Upper lobe of right lung (tissue), 1 donor: Measurements from ENCODE around the gene LANCL2. TPM values are rescaled to one million over a fixed set of nuclear protein-coding genes. Genes with fewer than 3 reads are reported as not detected.

ENCODE experiments used
- ATAC-seq: fragments of 200-7000 bp; cut with Tn5 transposase; one replicate; pipeline ENCODE4 v1.9.1; 2020; ENCODE audit warnings: mild to moderate bottlenecking, moderate library complexity
- DNase-seq: peaks from one replicate; pipeline ENCODE4 v3.0.0-alpha.2; 2020
- H3K27ac ChIP-seq: fragments of 200-600 bp; one replicate; pipeline ENCODE4 v1.8.0; 2022
- H3K27me3 ChIP-seq: fragments of 200-600 bp; one replicate; pipeline ENCODE4 v1.8.0; 2022; ENCODE audit warnings: mild to moderate bottlenecking
- H3K36me3 ChIP-seq: fragments of 200-600 bp; one replicate; pipeline ENCODE4 v1.8.0; 2022
- H3K4me1 ChIP-seq: fragments of 200-600 bp; one replicate; pipeline ENCODE4 v1.8.0; 2022
- H3K4me3 ChIP-seq: fragments of 200-600 bp; one replicate; pipeline ENCODE4 v1.8.0; 2022; ENCODE audit warnings: mild to moderate bottlenecking
- H3K9me3 ChIP-seq: fragments of 200-600 bp; one replicate; pipeline ENCODE4 v1.8.0; 2022
- intact Hi-C: fragments of 100-400 bp; cut with DNase I; formaldehyde crosslinking; loops from one replicate; pipeline ENCODE4 v1.11.0; 2022
- total RNA-seq: library from RNA; stranded (reverse); fragmentation: NEBNext Ultra II Directional; extraction: Animal tissue kit (Norgen Biotek cat#: 25700); gene quantifications from one replicate; pipeline ENCODE4 v1.2.1, GENCODE V29; 2021
- TF ChIP-seq, protein P1 (sequence below): fragments of 200-600 bp; IDR thresholded peaks from one replicate; pipeline ENCODE4 v1.8.0; 2022; ENCODE audit warnings: antibody characterized with exemption
- donor health status: DM: no; HTN: yes; CAD: no; lungs with severe emphysema.

Gene LANCL2
- total RNA-seq, 1 donor from 2014 or later = 6.5 TPM

DNA sequence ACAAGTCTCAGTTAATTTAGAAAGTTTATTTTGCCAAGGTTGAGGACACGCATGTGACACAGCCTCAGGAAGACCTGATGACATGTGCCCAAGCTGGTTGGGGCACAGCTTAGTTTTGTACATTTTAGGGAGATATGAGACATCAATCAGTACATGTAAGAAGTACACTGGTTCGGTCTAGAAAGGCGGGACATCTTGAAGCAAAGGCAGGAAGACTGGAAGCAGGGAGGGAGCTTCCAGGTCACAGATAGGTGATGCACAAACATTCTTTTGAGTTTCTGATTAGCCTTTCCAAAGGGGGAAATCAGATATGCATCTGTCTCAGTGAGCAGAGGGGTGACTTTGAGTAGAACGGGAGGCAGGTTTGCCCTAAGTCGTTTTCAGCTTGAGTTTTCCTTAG is 29.4 kb upstream of the LANCL2 start:
- Histone ChIP-seq H3K27ac (no peak overlapping the region), H3K27me3 (no peaks in the 10 kb centered on the region), H3K4me1 (no peaks in the 10 kb centered on the region), H3K36me3 (no peaks in the 10 kb centered on the region), H3K4me3 (no peak overlapping the region), H3K9me3 (no peaks in the 10 kb centered on the region)
- ATAC-seq = no peak
- TF ChIP-seq, protein P1, sequence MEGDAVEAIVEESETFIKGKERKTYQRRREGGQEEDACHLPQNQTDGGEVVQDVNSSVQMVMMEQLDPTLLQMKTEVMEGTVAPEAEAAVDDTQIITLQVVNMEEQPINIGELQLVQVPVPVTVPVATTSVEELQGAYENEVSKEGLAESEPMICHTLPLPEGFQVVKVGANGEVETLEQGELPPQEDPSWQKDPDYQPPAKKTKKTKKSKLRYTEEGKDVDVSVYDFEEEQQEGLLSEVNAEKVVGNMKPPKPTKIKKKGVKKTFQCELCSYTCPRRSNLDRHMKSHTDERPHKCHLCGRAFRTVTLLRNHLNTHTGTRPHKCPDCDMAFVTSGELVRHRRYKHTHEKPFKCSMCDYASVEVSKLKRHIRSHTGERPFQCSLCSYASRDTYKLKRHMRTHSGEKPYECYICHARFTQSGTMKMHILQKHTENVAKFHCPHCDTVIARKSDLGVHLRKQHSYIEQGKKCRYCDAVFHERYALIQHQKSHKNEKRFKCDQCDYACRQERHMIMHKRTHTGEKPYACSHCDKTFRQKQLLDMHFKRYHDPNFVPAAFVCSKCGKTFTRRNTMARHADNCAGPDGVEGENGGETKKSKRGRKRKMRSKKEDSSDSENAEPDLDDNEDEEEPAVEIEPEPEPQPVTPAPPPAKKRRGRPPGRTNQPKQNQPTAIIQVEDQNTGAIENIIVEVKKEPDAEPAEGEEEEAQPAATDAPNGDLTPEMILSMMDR = no peak
- DNase-seq = no peak
- intact Hi-C loops = no loop called here

DNA sequence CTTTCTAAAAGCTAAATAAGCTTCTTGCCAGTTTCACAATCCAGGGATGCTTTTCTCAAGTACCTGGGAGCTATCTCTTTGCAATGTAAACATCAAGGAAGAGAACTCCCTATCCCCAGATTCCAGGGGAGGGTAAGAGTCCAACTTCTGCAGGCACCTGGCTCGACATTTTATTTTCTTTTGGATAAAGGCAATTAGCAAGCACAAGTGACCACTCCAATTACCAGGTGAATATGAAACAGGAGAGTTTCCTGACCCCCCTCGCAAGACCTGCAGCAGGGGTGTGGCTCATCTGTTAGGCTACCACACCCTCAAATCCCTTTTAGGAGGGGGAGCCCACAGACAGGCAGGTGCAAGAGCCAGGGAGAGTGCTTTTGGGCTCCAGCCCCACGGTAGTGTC is 28.6 kb upstream of the LANCL2 start:
- no peaks in the 10 kb centered on the region for H3K4me1 ChIP-seq
- DNase-seq (no peak), ATAC-seq (no peak)
- intact Hi-C loops = no loop called here
- no peaks in the 10 kb centered on the region for H3K27me3 ChIP-seq
- H3K4me3 ChIP-seq = no peak overlapping the region
- TF ChIP-seq, protein P1 = no peak
- H3K27ac ChIP-seq = no peak overlapping the region
- H3K36me3 ChIP-seq = no peaks in the 10 kb centered on the region
- no peaks in the 10 kb centered on the region for H3K9me3 ChIP-seq

DNA sequence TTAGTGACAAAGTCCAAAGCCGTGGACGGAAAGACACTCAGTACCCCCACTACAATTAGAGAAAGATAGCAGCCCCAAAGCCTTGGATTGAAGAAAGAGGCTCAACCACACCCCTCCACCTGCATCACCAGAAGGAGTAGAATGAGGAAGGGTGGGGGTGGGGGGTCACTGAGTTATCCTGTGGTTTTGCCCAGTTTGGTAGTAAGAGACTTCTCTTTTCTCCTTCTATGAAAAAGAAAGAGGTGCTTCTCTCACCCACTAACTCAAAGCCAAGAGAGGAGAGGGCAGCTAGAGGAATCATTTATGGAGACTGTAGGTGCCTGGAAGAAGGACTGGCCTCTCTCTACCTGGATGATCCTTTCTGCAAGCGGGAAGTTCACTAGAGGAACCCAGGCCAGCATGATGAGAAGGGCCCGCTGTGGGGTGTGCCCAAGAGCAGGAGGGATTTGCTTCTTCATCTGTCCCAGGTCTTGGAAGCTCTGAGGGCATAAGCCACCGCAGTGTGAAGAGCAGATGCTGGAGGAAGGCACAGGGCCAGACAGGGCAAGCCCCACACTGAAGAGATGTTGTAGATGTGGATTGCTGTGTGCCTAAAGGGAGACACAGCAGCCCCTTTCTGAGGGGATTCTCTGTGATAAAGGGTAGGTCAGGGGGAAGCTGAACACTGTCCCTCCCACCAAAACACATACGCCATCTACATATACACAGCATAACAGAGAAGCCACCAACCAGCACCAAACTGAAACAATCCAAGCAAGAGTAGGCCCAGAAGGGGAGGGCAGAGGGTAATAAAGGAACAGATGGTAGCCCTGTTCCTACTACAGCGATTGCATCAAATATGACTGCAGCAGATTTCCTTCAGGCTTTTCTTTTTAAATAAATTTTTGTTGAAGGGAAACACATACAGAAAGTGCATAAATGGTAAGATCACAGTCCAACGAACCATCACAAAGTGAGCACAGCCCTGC is 25.8 kb upstream of the LANCL2 start:
- TF ChIP-seq, protein P1 = no peak
- no peak overlapping the region for H3K27ac ChIP-seq

DNA sequence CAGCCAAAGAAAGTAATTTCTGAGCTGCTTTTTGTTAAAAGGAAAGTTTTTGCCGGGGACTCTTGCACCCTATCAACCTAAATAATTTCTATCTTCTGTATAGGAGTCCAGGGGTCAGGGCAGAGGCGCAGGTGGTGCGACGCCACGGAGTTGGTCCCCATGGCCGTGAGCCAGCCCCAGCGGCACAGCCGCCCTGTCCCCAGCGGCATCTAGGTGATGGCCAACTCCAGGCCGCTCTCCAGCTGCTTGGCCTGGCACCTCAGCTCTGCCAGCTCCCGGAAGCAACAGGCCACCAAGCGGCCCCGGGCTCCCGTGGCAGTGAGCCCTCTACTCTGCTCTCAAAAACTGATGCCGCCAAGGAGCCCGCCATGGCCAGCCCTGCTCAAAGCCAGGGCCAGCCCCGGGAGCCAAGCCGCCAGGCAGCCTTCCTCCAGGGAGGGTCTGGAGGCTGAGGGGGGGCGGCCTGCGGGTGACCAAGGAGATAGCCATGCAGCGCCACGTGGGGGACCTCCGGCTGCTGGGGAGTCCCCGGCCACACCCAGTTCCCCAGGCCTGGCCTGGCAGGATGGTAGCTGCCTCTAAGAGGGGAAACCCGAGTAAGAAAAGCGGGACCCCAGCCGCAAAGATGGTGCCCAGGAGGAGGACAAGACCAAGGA is 22.8 kb upstream of the LANCL2 start:
- intact Hi-C loops = no loop called here
- Histone ChIP-seq H3K27ac (no peak overlapping the region), H3K4me1 (no peaks in the 10 kb centered on the region), H3K9me3 (no peaks in the 10 kb centered on the region), H3K4me3 (no peak overlapping the region), H3K27me3 (no peaks in the 10 kb centered on the region), H3K36me3 (no peaks in the 10 kb centered on the region)
- ATAC-seq (peak; percentile 7), DNase-seq (no peak)
- TF ChIP-seq, protein P1 = no peak

More for the DNA sequence above, 25.8 kb upstream of the LANCL2 start:
- DNase-seq (no peak), ATAC-seq (no peak)
- Histone ChIP-seq H3K4me3 (no peak overlapping the region), H3K27me3 (no peaks in the 10 kb centered on the region), H3K4me1 (no peaks in the 10 kb centered on the region), H3K9me3 (no peaks in the 10 kb centered on the region), H3K36me3 (no peaks in the 10 kb centered on the region)
- intact Hi-C loops = no loop called here

DNA sequence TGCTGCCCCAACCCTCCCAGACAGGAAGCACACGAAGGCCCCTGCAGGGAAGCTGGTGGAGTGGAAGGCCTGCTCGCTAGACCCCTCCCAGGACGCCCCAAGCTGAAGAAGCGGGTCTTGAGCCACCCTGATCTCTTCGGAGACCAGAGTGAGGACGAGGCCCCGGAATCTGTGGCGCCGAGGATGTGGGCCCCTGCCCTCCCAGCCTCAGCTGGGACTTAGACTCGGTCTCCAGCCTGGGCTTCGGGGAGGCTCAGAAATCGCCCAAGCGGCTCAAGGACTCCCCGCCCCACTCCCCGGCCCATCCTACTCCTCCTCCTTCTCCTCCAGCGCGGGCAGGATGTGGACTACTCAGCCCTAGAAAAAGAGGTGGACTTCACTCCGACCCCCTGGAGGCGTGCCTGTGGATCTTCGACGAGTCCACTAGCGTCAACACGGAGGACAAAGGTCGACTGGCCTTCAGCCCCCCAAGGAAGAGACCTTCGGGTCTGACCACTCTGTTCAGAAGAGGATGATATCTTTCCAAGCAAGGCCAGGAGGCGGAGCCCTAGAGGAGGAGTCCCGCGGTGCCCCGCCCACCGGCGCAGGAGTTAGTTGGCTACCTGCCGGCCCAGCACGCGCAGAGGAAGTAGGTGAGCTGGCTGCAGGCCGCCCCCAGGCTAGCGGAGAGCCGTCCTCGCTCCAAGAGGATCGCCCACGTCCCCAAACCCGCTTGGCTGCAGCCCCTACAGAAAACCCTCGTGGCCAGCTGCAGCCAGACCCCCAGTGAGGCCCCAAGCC is 21.9 kb upstream of the LANCL2 start:
- Histone ChIP-seq H3K9me3 (no peaks in the 10 kb centered on the region), H3K27me3 (no peaks in the 10 kb centered on the region), H3K4me3 (no peak overlapping the region), H3K27ac (no peak overlapping the region), H3K4me1 (no peaks in the 10 kb centered on the region), H3K36me3 (no peaks in the 10 kb centered on the region)
- intact Hi-C loops = no loop called here
- TF ChIP-seq, protein P1 = no peak
- ATAC-seq (no peak), DNase-seq (no peak)
